AG20443 (cell line): ENCODE results near the gene CCS.
A peak's percentile ranks its signal among the peaks of the same experiment; 100 is the strongest.
"Not testable (repeated sequence)": the region's sequence is repeated elsewhere in the genome, so short reads cannot be mapped to it uniquely, and the experiment has no call there.

Source experiments
- DNase-seq: peaks from one replicate; pipeline ENCODE4 v3.0.0; 2012; ENCODE audit warnings: low spot score, mixed read lengths

Gene CCS

GRCh38 chr11:66626382-66626781, 33.4 kb downstream of the CCS start:
- DNase-seq, result no peak

GRCh38 chr11:66626926-66627325, 33.9 kb downstream of the CCS start:
- DNase-seq, result no peak

GRCh38 chr11:66628061-66628603, 35.1 kb downstream of the CCS start:
- no peak for DNase-seq

- DNase-seq, result no peak
Measured at GRCh38 chr11:66629356-66629755, 36.4 kb downstream of the CCS start.

- DNase-seq, result no peak
Measured at GRCh38 chr11:66631883-66632282, 38.9 kb downstream of the CCS start.

- DNase-seq, result no peak
Measured at GRCh38 chr11:66632952-66633351, 40.0 kb downstream of the CCS start.

- no peak for DNase-seq
Measured at GRCh38 chr11:66636411-66636810, 43.4 kb downstream of the CCS start.

GRCh38 chr11:66637557-66638176, 44.7 kb downstream of the CCS start:
- DNase-seq, result no peak

- peak; percentile 99 for DNase-seq
Measured at GRCh38 chr11:66638177-66639065, 45.4 kb downstream of the CCS start, which contains the start of gene RBM4. TSS of gene RBM4 (plus strand) at chr11:66638703. CDS start at chr11:66639712, 1,009 bp downstream.

- DNase-seq, result peak; percentile 28
Measured at GRCh38 chr11:66639066-66639813, 46.3 kb downstream of the CCS start.

GRCh38 chr11:66639814-66640340, 46.9 kb downstream of the CCS start:
- not testable (repeated sequence) for DNase-seq

- DNase-seq, result no peak
Measured at GRCh38 chr11:66641834-66642233, 48.8 kb downstream of the CCS start.

GRCh38 chr11:66643745-66644437, 50.9 kb downstream of the CCS start:
- no peak for DNase-seq

GRCh38 chr11:66646828-66647227, 53.8 kb downstream of the CCS start:
- no peak for DNase-seq

- no peak for DNase-seq
Measured at GRCh38 chr11:66649903-66650302, 56.9 kb downstream of the CCS start.

GRCh38 chr11:66651016-66651415, 58.0 kb downstream of the CCS start:
- DNase-seq, result no peak

- DNase-seq, result no peak
Measured at GRCh38 chr11:66652651-66653050, 59.7 kb downstream of the CCS start.

- DNase-seq, result no peak
Measured at GRCh38 chr11:66653123-66653522, 60.1 kb downstream of the CCS start.
